Parathyroid adenoma (tissue), 2 donors: ENCODE measurements around the gene ZNF783.
"Not testable (repeated sequence)": the region's sequence is repeated elsewhere in the genome, so short reads cannot be mapped to it uniquely, and the experiment has no call there.

Experiments used
- H2AFZ ChIP-seq: fragments of 300-600 bp; sonication (generic); one replicate; pipeline ENCODE4 v1.7.0; 2017; ENCODE audit warnings: antibody characterized with exemption, mild to moderate bottlenecking
- H3K27ac ChIP-seq: fragments of 300-600 bp; sonication (generic); one replicate; pipeline ENCODE4 v1.7.0; 2017
- H3K27me3 ChIP-seq: fragments of 300-600 bp; sonication (generic); one replicate; pipeline ENCODE4 v1.7.0; 2017; ENCODE audit warnings: low read length; ENCODE audit not compliant: control insufficient read depth, insufficient read depth
- H3K36me3 ChIP-seq: fragments of 300-600 bp; sonication (generic); one replicate; pipeline ENCODE4 v1.7.0; 2017; ENCODE audit warnings: low read length; ENCODE audit not compliant: control insufficient read depth, insufficient read depth
- H3K4me1 ChIP-seq: fragments of 300-600 bp; sonication (generic); one replicate; pipeline ENCODE4 v1.7.0; 2017; ENCODE audit warnings: control low read depth
- H3K4me2 ChIP-seq: fragments of 300-600 bp; sonication (generic); one replicate; pipeline ENCODE4 v1.7.0; 2017; ENCODE audit warnings: low read length
- H3K4me3 ChIP-seq: fragments of 300-600 bp; sonication (generic); one replicate; pipeline ENCODE4 v1.7.0; 2017; ENCODE audit warnings: low read depth, low read length
- H3K79me2 ChIP-seq: fragments of 300-600 bp; sonication (generic); one replicate; pipeline ENCODE4 v1.7.0; 2017; ENCODE audit warnings: control low read depth
- H3K9ac ChIP-seq: fragments of 300-600 bp; sonication (generic); one replicate; pipeline ENCODE4 v1.7.0; 2017; ENCODE audit warnings: mild to moderate bottlenecking
- H3K9me3 ChIP-seq: fragments of 300-600 bp; sonication (generic); one replicate; pipeline ENCODE4 v1.7.0; 2017; ENCODE audit warnings: low read length; ENCODE audit not compliant: control insufficient read depth
- TF ChIP-seq, protein P1 (sequence below): fragments of 300-600 bp; sonication (generic); IDR thresholded peaks from one replicate; pipeline ENCODE4 v1.7.0; 2017; ENCODE audit warnings: antibody characterized with exemption, mild to moderate bottlenecking
- donor health status: primary hyperparathyroidism.

ZNF783 gene

DNA sequence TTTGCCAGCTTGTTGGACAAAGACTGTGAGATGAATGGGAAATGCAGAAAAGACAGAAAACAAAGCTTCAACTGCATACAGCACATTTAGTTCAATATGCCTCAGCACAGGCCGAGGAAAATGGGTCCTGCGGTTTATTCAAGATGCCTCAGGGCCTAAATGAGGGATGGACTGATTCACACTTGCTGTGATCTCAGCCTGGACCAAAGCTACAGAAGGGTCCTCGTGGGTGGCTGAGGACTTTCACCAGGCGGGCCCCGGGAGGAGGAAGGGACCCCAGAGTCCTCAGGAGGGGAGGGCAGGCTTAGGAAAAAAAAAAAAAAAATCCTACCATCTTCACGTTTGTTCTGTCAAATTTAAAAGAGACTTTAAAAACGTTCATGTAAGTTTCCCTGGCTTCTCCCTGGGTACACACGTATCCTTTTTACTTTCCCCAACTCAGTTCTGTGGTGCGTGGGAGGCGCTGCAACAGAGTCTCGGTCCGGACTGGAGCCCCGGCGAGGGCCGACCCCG is 624 bp upstream of the ZNF783 start:
- peak overlapping the region; percentile 7 for H3K27ac ChIP-seq
- no peaks in the 10 kb centered on the region for H3K9me3 ChIP-seq
- H3K4me1 ChIP-seq: no peaks in the 10 kb centered on the region
- peak overlapping the region; percentile 49 for H3K4me3 ChIP-seq
- no peaks in the 10 kb centered on the region for H3K36me3 ChIP-seq
- peak overlapping the region; percentile 97 for H2AFZ ChIP-seq
- peak overlapping the region; percentile 79 for H3K4me2 ChIP-seq
- TF ChIP-seq, protein P1, sequence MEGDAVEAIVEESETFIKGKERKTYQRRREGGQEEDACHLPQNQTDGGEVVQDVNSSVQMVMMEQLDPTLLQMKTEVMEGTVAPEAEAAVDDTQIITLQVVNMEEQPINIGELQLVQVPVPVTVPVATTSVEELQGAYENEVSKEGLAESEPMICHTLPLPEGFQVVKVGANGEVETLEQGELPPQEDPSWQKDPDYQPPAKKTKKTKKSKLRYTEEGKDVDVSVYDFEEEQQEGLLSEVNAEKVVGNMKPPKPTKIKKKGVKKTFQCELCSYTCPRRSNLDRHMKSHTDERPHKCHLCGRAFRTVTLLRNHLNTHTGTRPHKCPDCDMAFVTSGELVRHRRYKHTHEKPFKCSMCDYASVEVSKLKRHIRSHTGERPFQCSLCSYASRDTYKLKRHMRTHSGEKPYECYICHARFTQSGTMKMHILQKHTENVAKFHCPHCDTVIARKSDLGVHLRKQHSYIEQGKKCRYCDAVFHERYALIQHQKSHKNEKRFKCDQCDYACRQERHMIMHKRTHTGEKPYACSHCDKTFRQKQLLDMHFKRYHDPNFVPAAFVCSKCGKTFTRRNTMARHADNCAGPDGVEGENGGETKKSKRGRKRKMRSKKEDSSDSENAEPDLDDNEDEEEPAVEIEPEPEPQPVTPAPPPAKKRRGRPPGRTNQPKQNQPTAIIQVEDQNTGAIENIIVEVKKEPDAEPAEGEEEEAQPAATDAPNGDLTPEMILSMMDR: no peak
- H3K27me3 ChIP-seq: no peaks in the 10 kb centered on the region
- H3K79me2 ChIP-seq: no peaks in the 10 kb centered on the region
- peak overlapping the region; percentile 43 for H3K9ac ChIP-seq

DNA sequence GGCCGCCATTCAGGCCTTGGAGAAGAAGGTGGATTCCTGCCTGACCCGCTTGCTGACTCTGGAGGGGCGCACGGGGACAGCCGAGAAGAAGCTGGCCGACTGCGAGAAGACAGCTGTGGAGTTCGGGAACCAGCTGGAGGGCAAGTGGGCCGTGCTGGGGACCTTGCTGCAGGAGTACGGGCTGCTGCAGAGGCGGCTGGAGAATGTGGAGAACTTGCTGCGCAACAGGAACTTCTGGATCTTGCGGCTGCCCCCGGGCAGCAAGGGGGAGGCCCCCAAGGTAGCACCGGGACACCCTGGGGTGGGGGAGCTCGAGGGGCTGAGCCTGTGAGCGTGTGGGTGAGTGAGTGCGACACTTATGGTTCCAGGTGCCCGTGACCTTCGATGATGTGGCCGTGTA is 4.5 kb downstream of the ZNF783 start:
- no peaks in the 10 kb centered on the region for H3K79me2 ChIP-seq
- H3K4me3 ChIP-seq: no peak overlapping the region
- H2AFZ ChIP-seq: no peak overlapping the region
- no peaks in the 10 kb centered on the region for H3K9me3 ChIP-seq
- H3K36me3 ChIP-seq: no peaks in the 10 kb centered on the region
- no peaks in the 10 kb centered on the region for H3K4me1 ChIP-seq
- TF ChIP-seq, protein P1: no peak
- no peak overlapping the region for H3K4me2 ChIP-seq
- no peak overlapping the region for H3K9ac ChIP-seq
- H3K27ac ChIP-seq: no peak overlapping the region
- no peaks in the 10 kb centered on the region for H3K27me3 ChIP-seq

DNA sequence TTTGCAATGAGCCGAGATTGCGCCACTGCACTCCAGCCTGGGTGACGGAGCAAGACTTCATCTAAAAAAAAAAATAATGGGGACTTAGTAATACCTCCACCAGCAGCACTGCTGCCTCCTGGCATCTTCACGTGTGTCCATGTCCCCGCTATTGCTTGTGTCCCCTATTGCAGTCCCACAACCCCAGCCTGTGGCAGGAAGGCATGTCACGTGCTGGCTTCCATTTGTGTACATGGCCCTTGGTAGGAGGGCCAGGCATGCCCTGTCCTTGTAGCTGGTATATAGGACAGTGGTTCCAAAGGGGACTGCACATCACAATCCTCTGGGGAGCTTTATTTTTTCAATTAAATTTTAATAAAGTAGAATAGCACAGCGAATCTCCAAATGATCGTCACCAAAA is 5.7 kb downstream of the ZNF783 start:
- Histone ChIP-seq H3K27me3 (no peaks in the 10 kb centered on the region), H2AFZ (no peak overlapping the region), H3K9me3 (no peaks in the 10 kb centered on the region), H3K79me2 (no peaks in the 10 kb centered on the region), H3K27ac (no peak overlapping the region), H3K4me2 (no peak overlapping the region), H3K36me3 (no peaks in the 10 kb centered on the region), H3K4me1 (no peaks in the 10 kb centered on the region), H3K9ac (no peak overlapping the region), H3K4me3 (no peak overlapping the region)
- TF ChIP-seq, protein P1: no peak

DNA sequence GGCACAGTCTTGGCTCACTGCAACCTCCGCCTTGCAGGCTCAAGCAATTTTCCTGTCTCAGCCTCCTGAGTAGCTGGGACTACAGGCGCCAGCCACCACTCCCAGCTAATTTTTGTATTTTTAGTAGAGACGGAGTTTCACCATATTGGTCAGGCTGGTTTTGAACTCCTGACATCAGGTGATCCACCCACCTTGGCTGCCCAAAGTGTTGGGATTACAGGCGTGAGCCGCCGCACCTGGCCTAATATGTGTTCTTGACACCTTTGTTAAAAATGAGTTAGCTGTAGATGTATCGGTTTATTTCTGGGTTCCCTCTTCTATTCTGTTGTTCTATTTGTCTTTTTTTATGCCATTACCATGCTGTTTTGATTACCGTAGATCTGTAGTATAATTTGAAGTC is 12.4 kb downstream of the ZNF783 start:
- not testable (repeated sequence) for H3K9me3 ChIP-seq, H3K9ac ChIP-seq, H3K4me3 ChIP-seq, H3K4me1 ChIP-seq, H3K79me2 ChIP-seq, H2AFZ ChIP-seq, H3K36me3 ChIP-seq, H3K27me3 ChIP-seq, H3K4me2 ChIP-seq, H3K27ac ChIP-seq

DNA sequence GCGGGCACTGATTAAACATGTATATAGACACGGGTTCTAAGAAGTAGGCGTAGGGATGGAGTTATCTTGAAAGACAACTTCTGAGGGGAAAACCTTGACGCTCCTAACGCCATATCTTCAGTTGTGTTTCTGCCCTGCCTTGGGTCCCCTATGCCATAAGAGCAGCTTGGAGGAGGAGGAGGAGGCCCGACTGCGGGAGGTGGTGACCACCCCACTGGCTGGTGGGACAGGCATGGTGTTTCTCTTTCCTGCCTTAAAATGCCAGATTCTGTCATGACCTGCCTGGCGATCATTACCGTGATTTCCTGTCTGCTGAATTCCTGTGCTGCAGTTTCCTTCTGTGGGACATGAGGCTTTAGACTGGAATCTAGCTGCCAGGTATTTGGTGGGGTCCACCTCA is 15.9 kb downstream of the ZNF783 start:
- TF ChIP-seq, protein P1: no peak
- Histone ChIP-seq H3K27me3 (no peaks in the 10 kb centered on the region), H3K4me1 (no peaks in the 10 kb centered on the region), H3K9me3 (no peaks in the 10 kb centered on the region), H3K4me3 (no peak overlapping the region), H3K27ac (no peak overlapping the region), H3K79me2 (no peaks in the 10 kb centered on the region), H2AFZ (no peak overlapping the region), H3K9ac (no peak overlapping the region), H3K4me2 (no peak overlapping the region), H3K36me3 (no peaks in the 10 kb centered on the region)
